HG02943 (cell line): ENCODE results near the gene FIGNL2.
"Not testable (repeated sequence)": the region's sequence is repeated elsewhere in the genome, so short reads cannot be mapped to it uniquely, and the experiment has no call there.

Experiments
- ATAC-seq: cut with Tn5 transposase; IDR thresholded peaks from one replicate; pipeline ENCODE4 v1.9.1; 2021; ENCODE audit warnings: mild to moderate bottlenecking, low read depth, moderate library complexity; ENCODE audit not compliant: unreplicated experiment

Gene FIGNL2

GRCh38 chr12:51837286-51837685 lies 11.2 kb downstream of the FIGNL2 start:
- ATAC-seq = no peak

- no peak for ATAC-seq
Observed at GRCh38 chr12:51836827-51837173, 11.7 kb downstream of the FIGNL2 start.

GRCh38 chr12:51836041-51836826 lies 12.3 kb downstream of the FIGNL2 start:
- no peak for ATAC-seq

GRCh38 chr12:51834411-51834810 lies 14.1 kb downstream of the FIGNL2 start:
- ATAC-seq = no peak

GRCh38 chr12:51833448-51834227 lies 14.9 kb downstream of the FIGNL2 start:
- ATAC-seq = no peak

GRCh38 chr12:51832354-51833107 lies 16.0 kb downstream of the FIGNL2 start:
- ATAC-seq = no peak

- not testable (repeated sequence) for ATAC-seq
Observed at GRCh38 chr12:51831817-51832216, 16.7 kb downstream of the FIGNL2 start.

GRCh38 chr12:51829641-51830040 lies 18.9 kb downstream of the FIGNL2 start:
- ATAC-seq = no peak

- no peak for ATAC-seq
Observed at GRCh38 chr12:51829011-51829481, 19.5 kb downstream of the FIGNL2 start.

- no peak for ATAC-seq
Observed at GRCh38 chr12:51827925-51828818, 20.3 kb downstream of the FIGNL2 start.

- ATAC-seq = no peak
Observed at GRCh38 chr12:51826881-51827280, 21.6 kb downstream of the FIGNL2 start.

GRCh38 chr12:51825216-51825615 lies 23.3 kb downstream of the FIGNL2 start:
- ATAC-seq = no peak

- no peak for ATAC-seq
Observed at GRCh38 chr12:51823875-51824565, 24.5 kb downstream of the FIGNL2 start.

GRCh38 chr12:51822956-51823355 lies 25.6 kb downstream of the FIGNL2 start:
- ATAC-seq = no peak

- ATAC-seq = no peak
Observed at GRCh38 chr12:51822261-51822616, 26.3 kb downstream of the FIGNL2 start.

- ATAC-seq = no peak
Observed at GRCh38 chr12:51821440-51822260, 26.9 kb downstream of the FIGNL2 start.

GRCh38 chr12:51820526-51821439 lies 27.7 kb downstream of the FIGNL2 start:
- no peak for ATAC-seq
